HG03439 (cell line): ENCODE results near the gene TSPAN31.
"Not testable (repeated sequence)": the region's sequence is repeated elsewhere in the genome, so short reads cannot be mapped to it uniquely, and the experiment has no call there.

Experiments used
- ATAC-seq: cut with Tn5 transposase; IDR thresholded peaks from one replicate; pipeline ENCODE4 v1.9.1; 2021; ENCODE audit warnings: mild to moderate bottlenecking, moderate library complexity; ENCODE audit not compliant: unreplicated experiment

TSPAN31 gene

DNA sequence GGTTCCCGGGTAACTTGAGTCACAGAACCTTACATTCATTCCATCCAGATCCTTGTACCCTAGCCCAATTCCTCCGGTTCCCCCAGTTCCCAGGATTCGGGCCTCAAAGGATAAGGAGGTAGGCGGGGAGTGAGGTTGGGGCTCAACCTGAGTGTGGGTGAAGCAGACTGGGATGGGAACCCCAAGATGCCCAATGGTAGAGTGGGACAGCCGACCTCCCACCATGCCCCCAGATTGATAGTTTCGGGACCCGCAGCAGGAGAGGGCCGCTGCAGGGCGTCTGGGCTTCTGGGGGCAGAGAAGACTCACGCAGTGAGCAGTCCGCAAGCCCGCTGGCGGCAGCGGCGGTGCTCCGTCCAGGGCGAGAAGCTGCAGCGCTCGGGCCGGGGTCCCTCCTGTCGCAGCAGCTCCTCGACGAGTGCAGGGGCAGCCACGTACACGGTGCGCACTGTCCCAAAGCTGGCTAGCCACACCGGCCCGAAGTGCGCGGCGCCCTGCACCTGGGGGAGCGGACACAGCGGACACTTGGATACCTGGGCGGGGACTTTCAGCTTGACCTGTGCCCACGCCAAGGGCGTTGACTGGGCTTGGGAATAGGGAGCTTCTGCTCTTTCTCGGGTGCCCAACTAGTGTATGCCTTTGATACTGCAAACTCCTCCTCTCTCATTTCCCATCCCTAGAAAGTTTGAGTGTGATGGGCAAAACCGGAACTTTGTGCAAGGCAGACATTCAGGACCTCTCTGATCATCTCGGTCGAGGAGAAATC is 21.0 kb downstream of the TSPAN31 start:
- no peak for ATAC-seq

DNA sequence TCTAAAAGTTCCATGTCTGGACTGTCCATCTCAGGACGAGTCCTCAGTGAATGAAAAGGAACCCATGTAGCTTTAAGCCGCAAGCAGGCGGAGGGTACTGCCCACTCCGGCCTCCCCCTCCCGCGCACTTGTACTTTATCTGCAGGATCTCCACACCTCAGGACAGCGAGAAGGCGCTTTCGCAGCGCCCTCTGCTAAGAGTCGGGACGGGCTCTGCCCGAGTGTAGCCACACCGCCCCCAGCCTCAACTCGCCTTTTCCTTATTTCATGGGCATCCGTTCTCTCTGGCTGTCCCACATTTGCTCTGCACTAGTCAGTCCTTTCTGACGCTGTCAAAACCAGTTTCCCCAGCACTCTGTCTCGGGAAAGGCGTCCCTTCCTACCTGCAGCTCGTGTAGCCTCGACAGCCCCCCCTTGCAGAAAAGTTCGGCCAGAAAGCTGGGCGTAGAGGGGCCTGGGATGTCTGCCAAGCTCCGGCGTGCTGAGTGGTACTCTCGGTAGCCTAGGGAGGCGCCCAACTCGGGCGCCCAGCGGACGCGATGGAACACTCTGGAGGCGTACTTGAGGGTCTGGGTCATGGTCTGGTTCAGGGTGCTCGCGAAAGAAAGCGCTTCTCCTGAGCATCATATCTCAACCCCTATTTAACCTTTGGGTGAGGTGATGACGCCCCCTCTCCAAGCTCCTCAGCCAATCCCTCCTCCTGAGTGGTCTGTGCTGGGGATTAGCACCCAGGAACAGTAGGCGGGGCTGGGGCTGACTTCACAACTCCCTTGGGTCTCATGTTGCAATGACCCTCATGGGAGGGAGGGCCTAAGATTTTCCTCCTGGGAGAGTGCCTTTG is 21.8 kb downstream of the TSPAN31 start, which contains the start of gene CYP27B1:
Gene CYP27B1 (minus strand): TSS at position 615 of the 841 bp plus-strand sequence. CDS start 37 bp downstream, at position 578.
- no peak for ATAC-seq

DNA sequence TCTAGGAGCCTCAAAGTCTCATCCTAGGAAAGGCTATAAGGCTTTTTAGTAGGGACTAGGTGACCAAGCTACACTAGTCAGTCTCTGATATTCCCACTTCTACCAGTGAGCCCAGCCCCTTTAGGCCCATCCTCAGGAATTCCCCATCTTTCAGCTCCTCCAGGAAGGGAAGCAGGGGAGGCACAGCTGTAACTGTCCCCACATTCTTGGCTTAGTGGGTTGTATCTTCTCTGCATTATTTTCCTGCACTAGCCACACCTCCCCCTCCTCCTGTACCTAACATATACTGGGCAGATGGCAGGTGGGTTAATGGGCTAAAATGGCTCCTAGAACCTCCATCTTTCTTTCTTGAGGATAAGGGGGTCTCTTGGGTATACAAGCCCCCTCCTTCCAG is 22.5 kb downstream of the TSPAN31 start:
- ATAC-seq = no peak

DNA sequence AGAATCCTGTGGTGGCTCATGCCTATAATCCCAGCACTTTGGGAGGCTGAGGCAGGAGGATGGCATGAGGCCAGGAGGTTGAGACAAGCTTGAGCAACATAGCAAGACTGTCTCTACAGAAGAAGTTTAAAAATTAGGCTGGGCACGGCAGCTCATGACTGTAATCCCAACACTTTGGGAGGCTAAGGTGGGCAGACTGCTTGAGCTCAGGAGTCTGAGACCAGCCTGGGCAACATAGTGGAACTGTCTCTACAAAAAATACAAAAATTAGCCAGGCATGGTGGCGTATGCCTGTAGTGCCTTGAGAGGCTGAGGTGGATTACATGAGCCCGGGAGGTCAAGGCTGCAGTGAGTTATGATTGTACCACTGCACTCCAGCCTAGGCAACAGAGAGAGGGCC is 23.0 kb downstream of the TSPAN31 start:
- ATAC-seq = no peak

DNA sequence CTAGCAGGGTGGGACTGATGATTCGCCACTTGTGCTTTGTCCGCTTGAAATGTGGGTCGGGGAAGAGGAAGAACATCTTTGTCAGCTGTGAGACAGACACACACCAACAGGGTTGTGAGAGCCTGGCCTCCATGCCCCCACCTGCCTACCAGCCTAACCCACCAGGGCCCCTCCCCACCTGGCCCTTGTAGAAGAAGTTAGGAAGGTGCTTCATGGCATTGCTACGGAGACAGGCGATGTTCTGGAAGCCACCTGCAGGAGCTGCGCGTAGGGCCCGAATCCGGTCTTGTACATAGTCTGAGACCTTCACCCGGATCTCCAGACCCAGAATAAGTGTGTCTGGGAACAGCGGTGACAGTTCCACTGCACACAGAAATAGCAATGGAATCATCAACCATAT is 24.8 kb downstream of the TSPAN31 start:
- no peak for ATAC-seq

DNA sequence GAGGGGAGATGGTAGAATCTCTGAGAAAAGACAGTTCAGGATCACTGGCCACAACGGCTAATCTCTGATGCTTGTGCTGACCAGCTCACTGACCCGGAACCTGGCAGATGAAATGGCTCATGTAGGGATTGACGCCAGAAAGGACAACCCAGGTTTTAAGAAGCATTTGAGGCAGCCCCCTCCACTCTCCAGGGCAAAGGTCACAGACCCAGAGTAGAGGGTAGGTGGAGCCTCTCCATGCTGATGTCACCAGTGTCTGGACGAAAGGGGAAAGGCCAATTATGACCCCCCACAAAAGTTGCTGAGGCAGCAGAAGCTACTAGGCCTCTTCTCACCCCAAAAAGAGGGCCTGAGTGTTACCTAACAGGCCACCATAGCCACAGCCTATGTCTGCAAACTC is 25.9 kb downstream of the TSPAN31 start:
- no peak for ATAC-seq

DNA sequence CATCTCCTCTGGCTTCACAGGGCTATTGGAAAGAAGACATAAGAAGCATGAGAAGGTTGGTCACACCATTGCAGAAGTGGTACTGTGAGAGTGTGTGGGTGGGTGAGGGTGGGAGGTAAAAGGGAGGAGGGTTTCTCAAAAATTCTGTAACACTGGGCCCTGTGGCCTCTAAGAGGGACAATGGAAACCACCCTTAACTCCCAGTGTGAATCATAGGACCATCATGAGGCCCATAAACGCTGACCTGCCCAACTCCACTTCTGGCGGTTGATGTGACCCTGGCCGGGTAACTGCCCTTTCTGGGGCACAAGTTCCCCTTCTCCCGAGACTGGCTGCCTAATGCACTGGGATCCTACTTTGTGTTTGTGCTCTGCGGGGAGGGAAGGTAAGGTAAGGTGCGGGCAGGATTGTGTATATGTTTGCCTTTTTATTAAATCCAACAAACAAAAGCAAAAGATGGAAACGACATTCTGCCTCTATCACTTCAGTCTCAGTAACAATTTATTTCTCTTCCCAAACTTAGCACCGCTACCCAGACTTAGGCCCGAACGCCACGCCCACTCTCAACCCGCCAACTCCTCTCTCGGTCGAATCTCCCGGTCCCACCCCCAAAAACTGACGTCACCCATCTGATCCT is 26.5 kb downstream of the TSPAN31 start:
- ATAC-seq = peak; percentile 70

DNA sequence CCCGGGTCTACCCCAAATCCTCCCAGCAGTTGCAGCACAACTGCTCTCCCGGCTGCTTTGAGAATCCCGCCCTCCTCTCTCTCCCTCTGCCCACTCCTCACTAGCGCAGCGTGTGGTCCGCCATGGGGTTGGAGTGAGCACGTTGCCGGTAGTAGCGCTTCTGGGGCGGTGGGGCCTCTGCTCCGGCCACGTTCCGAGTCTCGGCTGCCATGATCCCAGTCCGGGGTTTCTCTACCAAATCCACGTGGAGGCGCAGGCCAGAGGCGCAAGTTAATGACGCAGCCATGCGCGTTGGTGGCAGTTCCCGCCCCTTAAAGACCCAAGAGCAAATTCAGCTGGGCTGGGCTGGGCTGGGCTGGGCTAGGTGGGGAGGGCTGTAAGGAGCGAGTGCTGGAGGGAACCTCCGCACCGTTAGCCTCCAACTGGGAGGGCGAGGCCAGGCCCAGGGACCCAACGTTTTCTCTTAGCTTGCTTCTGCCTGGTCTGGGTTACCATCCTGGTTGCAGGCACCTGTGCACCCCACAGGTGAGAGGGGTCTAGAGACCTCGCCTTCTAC is 27.1 kb downstream of the TSPAN31 start, which contains the start of gene METTL1:
Gene METTL1 (minus strand): TSS at position 233 of the 556 bp plus-strand sequence. CDS start 22 bp downstream, at position 211.
- ATAC-seq = peak; percentile 82

DNA sequence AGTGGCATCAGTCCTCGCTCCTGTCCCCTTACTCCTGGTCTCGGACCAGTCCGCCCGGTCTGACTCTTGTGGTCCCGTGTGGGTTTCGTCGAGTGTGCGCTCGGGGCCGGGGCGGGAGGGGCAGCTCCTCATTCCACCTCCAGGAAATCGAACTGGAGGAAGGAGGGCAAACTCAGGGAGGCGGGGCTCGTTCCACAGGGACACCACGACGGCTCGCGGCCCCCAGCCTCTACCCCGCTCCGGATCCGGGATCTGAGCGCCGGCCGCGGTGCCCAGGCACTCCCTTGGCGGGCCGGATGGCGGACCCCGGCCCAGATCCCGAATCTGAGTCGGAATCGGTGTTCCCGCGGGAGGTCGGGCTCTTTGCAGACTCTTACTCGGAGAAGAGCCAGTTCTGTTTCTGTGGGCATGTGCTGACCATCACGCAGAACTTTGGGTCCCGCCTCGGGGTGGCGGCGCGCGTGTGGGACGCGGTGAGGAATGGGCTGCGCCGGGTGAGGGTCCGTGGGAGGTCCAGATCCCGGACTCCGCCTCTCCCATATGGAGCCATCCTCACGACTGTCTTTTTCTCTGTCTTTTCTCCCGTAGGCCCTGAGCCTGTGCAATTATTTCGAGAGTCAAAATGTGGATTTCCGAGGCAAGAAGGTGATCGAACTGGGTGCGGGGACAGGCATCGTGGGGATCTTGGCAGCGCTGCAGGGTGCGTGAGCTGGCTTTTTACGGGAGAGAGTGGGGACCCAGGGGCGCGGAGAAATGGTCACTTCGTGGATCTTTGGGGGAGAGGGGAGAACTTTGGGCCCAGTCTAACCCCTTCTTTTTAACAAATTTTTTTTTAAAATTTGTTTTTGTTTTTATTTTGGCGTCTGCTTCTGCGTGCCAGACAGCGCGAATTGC is 27.8 kb downstream of the TSPAN31 start, which contains the start of gene EEF1AKMT3:
Gene EEF1AKMT3 (plus strand): TSS at position 186 of the 894 bp plus-strand sequence. CDS start 111 bp downstream, at position 297.
- peak; percentile 27 for ATAC-seq

DNA sequence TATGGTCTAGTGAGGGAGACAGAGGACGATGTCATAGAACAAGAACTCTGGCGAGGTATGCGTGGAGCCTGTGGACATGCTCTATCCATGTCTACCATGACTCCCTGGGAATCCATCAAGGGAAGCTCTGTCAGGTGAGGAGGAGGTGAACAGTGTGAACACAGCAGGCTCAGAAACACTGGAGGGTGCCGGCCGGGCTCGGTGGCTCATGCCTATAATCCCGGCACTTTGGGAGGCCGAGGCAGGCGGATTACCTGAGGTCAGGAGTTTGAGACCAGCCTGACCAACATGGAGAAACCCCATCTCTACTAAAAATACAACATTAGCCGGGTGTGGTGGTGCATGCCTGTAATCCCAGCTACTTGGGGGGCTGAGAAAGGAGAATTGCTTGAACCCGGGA is 29.8 kb downstream of the TSPAN31 start:
- ATAC-seq = not testable (repeated sequence)

DNA sequence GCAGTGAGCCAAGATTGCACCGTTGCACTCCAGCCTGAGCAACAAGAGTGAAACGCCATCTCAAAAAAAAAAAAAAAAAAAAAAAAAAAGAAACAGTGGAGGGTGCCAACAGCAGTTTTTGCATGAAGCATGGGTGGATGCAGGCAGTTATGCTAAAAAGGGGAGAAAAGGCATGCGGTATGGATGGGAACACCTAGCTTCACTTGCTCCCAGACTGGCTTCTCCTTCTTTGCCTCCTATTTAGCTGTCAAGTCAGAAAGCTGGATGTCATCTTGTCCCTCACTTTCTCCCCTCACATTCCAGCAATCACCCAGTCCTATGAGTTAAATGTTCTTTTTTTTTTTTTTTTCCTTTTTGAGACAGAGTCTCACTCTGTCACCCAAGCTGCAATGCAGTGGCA is 30.2 kb downstream of the TSPAN31 start:
- ATAC-seq = no peak

DNA sequence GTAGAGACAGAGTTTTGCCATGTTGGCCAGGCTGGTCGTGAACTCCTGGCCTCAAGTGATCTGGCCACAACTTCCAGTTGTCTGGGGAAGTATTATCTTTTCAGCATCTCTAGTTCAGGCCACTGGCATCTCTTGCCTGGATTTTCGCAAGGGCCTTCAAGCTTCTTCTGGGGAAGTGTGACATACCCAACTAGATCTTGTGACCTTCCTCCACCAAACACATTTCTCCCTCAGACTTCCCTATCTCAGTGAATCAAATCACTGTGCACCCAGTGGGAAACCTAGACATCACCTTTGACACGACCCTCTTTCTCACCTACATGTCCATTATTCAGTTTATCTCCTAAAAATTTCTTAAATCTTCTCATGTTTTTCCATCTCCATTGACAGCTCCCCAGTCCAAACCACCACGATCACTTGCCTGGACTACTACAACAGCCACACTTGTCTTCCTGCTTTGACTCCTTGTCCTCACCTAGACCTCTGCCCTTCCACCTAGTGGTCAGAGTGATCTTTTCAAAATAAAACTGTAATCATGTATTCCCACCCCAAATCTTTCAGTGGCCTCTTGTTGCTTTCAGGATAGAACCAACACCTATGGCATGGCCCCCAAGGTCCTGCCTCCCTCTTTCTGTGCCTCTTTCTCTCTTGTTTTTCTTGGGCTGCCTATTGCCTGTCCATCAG is 30.9 kb downstream of the TSPAN31 start:
- no peak for ATAC-seq

DNA sequence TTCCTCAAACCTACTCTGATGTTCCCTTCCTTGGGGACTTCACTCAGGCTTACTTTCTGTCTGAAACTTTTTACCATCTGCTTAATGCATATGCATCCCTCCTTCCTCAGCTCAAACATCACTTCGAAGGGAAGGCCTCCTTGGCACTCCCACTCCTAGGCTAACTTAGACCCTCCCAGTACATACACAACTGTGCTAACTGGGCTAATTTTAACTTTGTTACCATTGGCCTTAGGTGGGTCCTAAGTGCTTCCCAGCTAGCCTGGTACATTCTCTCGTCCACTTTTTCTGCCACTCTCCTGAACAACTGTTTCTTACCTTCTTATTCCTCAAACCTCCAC is 31.4 kb downstream of the TSPAN31 start:
- ATAC-seq = no peak

DNA sequence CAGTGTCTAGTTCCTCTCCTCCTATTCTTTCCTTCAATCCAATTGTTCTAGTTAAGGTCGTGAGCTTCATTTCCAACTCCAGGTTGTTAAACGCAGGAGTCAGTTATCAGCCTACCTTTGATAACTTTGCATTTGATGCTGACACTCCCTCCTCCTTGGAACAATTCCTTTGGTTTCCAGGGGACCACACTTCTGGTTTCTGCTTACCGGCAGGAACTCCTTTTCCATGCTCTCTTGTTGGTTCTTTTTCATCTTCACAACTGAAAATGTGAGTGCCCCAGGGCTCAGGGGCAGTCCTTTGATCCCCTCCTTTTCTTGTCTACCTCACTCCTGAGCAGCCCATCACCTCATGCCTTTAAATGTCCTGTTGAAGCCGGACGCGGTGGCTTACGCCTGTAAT is 32.5 kb downstream of the TSPAN31 start:
- ATAC-seq = no peak

DNA sequence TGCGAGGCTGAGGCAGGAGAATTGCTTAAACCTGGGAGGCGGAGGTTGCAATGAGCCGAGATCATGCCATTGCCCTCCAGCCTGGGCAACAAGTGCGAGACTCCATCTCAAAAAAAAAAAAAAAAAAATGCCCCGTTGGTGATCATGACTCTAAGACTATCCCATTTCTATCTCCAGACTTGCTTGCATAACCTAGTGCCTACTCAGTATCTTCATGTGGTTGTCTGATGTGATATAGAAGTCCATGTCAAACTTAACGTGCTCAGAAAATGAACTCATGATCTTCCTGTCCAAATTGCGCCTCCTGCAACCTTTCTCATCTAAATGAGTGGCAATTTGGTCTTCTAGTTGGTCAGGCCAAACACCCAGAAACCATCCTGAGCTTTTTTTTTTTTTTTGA is 33.1 kb downstream of the TSPAN31 start:
- no peak for ATAC-seq

DNA sequence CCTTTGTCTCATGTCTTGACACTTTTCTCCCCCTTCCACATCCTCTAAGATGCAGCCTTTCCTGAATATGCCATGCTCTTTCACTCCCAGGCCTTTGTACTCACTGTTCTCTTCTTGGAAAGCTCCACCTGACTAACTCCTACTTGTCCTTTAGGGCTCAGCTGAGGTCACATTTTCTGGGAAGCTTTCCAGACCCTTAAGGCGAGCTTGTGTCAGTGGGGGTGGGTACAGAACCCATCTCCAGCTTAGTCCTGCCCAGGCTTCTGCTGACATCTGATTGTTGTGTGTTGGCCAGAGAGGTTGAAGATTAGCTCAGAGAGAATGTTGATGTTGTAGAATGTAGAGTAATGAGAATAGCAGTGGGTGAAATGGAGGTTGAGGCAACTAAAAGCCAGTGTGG is 34.9 kb downstream of the TSPAN31 start:
- ATAC-seq = no peak

DNA sequence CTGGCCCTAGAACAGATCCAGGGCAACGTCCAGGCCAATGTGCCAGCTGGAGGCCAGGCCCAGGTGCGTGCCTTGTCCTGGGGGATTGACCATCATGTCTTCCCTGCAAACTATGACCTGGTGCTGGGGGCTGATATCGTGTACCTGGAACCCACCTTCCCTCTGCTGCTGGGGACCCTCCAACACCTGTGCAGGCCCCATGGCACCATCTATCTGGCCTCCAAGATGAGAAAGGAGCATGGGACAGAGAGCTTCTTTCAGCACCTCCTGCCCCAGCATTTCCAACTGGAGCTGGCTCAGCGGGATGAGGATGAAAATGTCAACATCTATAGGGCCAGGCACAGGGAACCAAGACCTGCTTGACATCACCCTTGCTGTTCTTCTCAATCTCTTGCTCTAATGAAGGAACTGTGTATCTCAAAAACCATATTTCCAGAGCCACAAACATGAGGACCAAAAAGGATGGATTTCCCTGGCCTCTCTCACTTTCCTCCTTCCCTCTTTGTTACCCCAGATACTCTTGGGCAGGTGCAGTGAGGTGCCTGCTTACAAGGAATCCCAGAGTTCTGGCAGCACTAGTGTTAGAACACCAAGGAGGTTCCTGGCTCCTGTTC is 35.6 kb downstream of the TSPAN31 start:
- no peak for ATAC-seq

DNA sequence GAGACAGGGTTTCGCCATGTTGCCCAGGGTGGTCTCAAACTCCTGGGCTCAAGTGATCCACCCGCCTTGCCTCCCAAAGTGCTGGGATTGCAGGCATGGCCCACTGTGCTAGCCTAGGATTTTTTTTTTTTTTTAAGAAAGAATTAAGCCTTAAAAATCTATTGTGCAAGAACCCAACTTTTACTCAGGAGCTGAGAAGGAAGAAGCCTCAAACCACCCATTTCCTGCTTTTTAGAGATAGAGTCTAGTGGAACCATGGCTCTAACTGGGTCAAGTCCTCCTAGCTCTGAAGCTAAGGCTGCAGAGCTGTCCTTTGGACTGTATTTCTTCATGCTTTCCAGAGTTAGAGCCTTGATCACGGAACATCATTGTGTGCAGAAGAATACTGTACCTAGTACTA is 36.4 kb downstream of the TSPAN31 start:
- no peak for ATAC-seq

DNA sequence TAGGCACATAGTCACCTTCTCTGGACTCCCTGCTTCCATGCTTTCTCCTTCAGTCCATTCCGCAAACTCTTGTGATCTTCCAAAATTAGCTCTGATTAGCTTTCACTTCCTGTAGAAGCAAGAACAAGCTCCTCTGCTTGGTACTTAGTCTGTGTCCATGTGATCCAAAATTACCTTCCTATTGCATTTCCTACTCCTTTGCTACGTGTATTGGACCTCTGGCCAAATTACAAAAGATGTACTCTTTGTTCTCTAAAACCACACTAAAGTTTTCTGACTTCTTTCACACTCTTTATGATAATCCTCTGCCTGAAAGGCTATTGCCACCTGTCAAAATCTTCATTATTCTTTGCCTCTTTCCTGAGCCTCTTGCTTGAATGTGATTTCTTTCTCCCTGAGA is 37.0 kb downstream of the TSPAN31 start:
- no peak for ATAC-seq
